ENCODE measurements around the gene SNX11. TPM values are rescaled to one million over a fixed set of nuclear protein-coding genes. Genes with fewer than 3 reads are reported as not detected.

SNX11 gene
- total RNA-seq, 1 experiment from 2014 or later: 28.1 TPM

DNA sequence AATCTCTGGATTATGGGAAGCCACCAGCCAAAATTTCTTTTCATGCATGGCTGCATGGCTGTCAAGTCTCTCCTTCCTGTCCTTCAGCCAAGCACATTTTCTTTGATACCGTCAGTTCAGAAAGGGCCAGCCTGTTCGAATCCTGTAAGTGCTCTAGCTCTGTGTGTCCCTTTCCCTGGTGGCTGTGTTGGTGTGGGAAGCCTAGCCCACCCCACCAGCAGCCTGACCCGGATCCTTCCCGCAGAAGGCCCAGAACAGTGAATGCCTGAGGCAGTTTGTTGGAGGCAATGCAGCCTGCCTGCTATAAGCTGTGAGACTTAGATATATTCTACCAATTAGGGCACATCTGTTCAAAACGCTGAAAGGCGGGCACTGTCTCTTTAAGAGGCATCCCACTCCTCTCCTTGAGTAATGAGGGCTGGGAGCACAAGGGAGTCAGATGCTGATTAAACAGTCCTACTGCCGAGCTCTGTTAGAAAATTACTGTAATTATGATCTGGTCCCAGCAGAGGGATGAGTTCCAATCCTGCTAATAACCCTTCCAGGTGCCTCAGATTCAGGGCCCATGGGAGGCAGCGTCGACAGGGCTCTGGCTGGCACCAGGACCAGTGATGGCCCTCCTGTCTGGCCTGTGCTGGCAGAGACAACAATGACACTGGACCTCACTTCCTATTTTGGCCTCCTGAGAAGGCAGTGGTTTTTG, 18.4 kb downstream of the SNX11 start:
- intact Hi-C loops (cut with micrococcal nuclease; ENCODE audit: unreplicated experiment) (loop anchor here (5.0 kb wide), 1 partner anchor 44 kb away; no protein-coding TSS in a partner anchor), in situ Hi-C loops (cut with HindIII; ENCODE audit: low pct_unique_long_range_greater_than_20kb, low sequenced_read_pairs) (no loop called here)
- no peak for TF ChIP-seq TCF7L2 (IDR thresholded peaks at IDR 0.05; ENCODE audit: low read depth, low read length)
- H3K9me3 ChIP-seq (ENCODE audit: control insufficient read depth, insufficient read depth, low read depth, low read length): no peaks in the 10 kb centered on the region
- POLR2A ChIA-PET: no interaction called here
- H3K27me3 ChIP-seq (ENCODE audit: control insufficient read depth, insufficient read depth, low read length): no peaks in the 10 kb centered on the region
- CTCF ChIA-PET: interaction anchor here (0.6 kb wide), 1 partner anchor 11 kb away, joined by 3 read pairs; no protein-coding TSS in a partner anchor
- ATAC-seq (no peak), DNase-seq (ENCODE audit: low read depth, low spot score) (no peak)
- peaks cover 13% of the 10 kb centered on the region for H3K4me1 ChIP-seq (ENCODE audit: control insufficient read depth, insufficient read depth, low read length)
- 0 out of 2 replicates have a peak, but pooled peaks cover 3% of the 10 kb centered on the region for H3K36me3 ChIP-seq (ENCODE audit: control insufficient read depth, insufficient read depth, low read length)
- BruUV-seq (replicated peaks): TSS peak; percentile 23
- no peak overlapping the region for H3K4me3 ChIP-seq (ENCODE audit: low read depth in 2 of 2, low read length in 2 of 2)
- no peak overlapping the region for H3K27ac ChIP-seq (ENCODE audit: low read length)

DNA sequence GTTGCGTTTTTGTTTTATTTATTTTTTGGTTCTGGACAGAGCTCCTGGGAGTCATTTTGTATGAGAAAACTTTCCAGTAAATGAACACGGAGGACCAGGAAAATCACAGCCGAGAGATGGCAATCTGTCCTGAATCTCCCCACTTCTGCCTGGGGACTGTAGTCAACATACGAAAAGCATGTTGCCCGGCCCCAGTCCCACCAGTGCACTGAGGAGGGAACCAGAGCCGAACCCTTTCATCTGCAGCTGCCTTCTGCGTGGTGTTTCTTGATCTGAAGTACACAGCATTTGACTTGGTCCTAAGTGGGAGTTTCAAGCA, 18.9 kb downstream of the SNX11 start:
- no peaks in the 10 kb centered on the region for H3K27me3 ChIP-seq (ENCODE audit: control insufficient read depth, insufficient read depth, low read length)
- intact Hi-C loops (cut with micrococcal nuclease; ENCODE audit: unreplicated experiment): loop anchor here (5.0 kb wide), 1 partner anchor 44 kb away; no protein-coding TSS in a partner anchor
- H3K27ac ChIP-seq (ENCODE audit: low read length): no peak overlapping the region
- CTCF ChIA-PET: interaction anchor here (0.6 kb wide), 1 partner anchor 10 kb away, joined by 3 read pairs; no protein-coding TSS in a partner anchor
- no TSS peak for BruUV-seq (replicated peaks)
- ATAC-seq: no peak
- in situ Hi-C loops (cut with HindIII; ENCODE audit: low pct_unique_long_range_greater_than_20kb, low sequenced_read_pairs): no loop called here
- H3K4me3 ChIP-seq (ENCODE audit: low read depth in 2 of 2, low read length in 2 of 2): no peak overlapping the region
- POLR2A ChIA-PET: no interaction called here
- no peak for TF ChIP-seq TCF7L2 (IDR thresholded peaks at IDR 0.05; ENCODE audit: low read depth, low read length)
- no peak for TF ChIP-seq POLR2AphosphoS5 (IDR thresholded peaks at IDR 0.05; ENCODE audit: low read depth, low read length)
- TF ChIP-seq, protein P1, sequence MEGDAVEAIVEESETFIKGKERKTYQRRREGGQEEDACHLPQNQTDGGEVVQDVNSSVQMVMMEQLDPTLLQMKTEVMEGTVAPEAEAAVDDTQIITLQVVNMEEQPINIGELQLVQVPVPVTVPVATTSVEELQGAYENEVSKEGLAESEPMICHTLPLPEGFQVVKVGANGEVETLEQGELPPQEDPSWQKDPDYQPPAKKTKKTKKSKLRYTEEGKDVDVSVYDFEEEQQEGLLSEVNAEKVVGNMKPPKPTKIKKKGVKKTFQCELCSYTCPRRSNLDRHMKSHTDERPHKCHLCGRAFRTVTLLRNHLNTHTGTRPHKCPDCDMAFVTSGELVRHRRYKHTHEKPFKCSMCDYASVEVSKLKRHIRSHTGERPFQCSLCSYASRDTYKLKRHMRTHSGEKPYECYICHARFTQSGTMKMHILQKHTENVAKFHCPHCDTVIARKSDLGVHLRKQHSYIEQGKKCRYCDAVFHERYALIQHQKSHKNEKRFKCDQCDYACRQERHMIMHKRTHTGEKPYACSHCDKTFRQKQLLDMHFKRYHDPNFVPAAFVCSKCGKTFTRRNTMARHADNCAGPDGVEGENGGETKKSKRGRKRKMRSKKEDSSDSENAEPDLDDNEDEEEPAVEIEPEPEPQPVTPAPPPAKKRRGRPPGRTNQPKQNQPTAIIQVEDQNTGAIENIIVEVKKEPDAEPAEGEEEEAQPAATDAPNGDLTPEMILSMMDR (IDR thresholded peaks at IDR 0.05): no peak
- no peak for TF ChIP-seq SIN3A (IDR thresholded peaks at IDR 0.05; ENCODE audit: borderline replicate concordance, insufficient read depth, low read depth, low read length)
- TF ChIP-seq, protein P2, sequence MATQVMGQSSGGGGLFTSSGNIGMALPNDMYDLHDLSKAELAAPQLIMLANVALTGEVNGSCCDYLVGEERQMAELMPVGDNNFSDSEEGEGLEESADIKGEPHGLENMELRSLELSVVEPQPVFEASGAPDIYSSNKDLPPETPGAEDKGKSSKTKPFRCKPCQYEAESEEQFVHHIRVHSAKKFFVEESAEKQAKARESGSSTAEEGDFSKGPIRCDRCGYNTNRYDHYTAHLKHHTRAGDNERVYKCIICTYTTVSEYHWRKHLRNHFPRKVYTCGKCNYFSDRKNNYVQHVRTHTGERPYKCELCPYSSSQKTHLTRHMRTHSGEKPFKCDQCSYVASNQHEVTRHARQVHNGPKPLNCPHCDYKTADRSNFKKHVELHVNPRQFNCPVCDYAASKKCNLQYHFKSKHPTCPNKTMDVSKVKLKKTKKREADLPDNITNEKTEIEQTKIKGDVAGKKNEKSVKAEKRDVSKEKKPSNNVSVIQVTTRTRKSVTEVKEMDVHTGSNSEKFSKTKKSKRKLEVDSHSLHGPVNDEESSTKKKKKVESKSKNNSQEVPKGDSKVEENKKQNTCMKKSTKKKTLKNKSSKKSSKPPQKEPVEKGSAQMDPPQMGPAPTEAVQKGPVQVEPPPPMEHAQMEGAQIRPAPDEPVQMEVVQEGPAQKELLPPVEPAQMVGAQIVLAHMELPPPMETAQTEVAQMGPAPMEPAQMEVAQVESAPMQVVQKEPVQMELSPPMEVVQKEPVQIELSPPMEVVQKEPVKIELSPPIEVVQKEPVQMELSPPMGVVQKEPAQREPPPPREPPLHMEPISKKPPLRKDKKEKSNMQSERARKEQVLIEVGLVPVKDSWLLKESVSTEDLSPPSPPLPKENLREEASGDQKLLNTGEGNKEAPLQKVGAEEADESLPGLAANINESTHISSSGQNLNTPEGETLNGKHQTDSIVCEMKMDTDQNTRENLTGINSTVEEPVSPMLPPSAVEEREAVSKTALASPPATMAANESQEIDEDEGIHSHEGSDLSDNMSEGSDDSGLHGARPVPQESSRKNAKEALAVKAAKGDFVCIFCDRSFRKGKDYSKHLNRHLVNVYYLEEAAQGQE (IDR thresholded peaks at IDR 0.05; ENCODE audit: insufficient read depth in 1 of 2, low read depth in 2 of 2, low read length in 1 of 2): no peak
- no peak for DNase-seq (ENCODE audit: low read depth, low spot score)
- peaks cover 13% of the 10 kb centered on the region for H3K4me1 ChIP-seq (ENCODE audit: control insufficient read depth, insufficient read depth, low read length)
- H3K36me3 ChIP-seq (ENCODE audit: control insufficient read depth, insufficient read depth, low read length): no peaks in the 10 kb centered on the region
- H3K9me3 ChIP-seq (ENCODE audit: control insufficient read depth, insufficient read depth, low read depth, low read length): no peaks in the 10 kb centered on the region

DNA sequence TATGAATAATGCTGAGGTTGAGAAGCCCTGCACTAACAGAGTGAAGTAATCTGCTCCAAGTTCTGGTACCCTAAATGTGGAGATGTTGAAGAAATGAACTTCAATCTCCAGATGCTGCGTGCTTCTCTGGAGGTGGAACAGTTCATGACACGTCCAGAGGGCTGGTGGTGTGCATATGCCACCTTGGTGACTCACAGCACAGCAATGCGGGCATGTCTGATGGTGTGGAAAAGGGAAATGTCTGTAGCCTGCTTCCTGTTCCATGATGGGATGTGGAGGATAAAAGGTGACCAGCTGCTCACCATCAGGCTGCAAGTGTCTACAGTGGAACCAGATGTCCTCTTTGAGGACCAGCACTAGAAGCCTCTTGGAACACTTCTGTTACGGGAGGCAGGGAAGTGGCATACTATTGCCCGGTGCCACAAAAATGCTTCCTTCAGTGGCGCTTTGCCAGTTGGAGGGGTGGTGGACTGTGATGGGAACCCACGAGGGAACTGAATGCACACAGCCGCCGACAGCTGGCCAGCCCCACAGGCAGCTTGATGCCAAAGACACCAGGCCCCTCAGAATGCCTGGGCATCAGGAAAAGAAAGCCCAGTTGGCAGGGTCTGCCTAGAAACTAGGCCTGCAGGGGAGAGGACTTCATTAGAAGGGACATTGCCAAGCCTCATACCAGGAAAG, 19.9 kb downstream of the SNX11 start:
- H3K27me3 ChIP-seq (ENCODE audit: control insufficient read depth, insufficient read depth, low read length): no peaks in the 10 kb centered on the region
- H3K27ac ChIP-seq (ENCODE audit: low read length): no peak overlapping the region
- peaks cover 13% of the 10 kb centered on the region for H3K4me1 ChIP-seq (ENCODE audit: control insufficient read depth, insufficient read depth, low read length)
- no peaks in the 10 kb centered on the region for H3K9me3 ChIP-seq (ENCODE audit: control insufficient read depth, insufficient read depth, low read depth, low read length)
- CTCF ChIA-PET: no interaction called here
- POLR2A ChIA-PET: no interaction called here
- in situ Hi-C loops (cut with HindIII; ENCODE audit: low pct_unique_long_range_greater_than_20kb, low sequenced_read_pairs): no loop called here
- H3K36me3 ChIP-seq (ENCODE audit: control insufficient read depth, insufficient read depth, low read length): no peaks in the 10 kb centered on the region
- no TSS peak for BruUV-seq (replicated peaks)
- H3K4me3 ChIP-seq (ENCODE audit: low read depth in 2 of 2, low read length in 2 of 2): no peak overlapping the region
- TF ChIP-seq, protein P2 (IDR thresholded peaks at IDR 0.05; ENCODE audit: insufficient read depth in 1 of 2, low read depth in 2 of 2, low read length in 1 of 2): no peak
- TF ChIP-seq POLR2AphosphoS5 (IDR thresholded peaks at IDR 0.05; ENCODE audit: low read depth, low read length) (no peak), TCF7L2 (IDR thresholded peaks at IDR 0.05; ENCODE audit: low read depth, low read length) (no peak), SIN3A (IDR thresholded peaks at IDR 0.05; ENCODE audit: borderline replicate concordance, insufficient read depth, low read depth, low read length) (no peak)
- TF ChIP-seq, protein P1 (IDR thresholded peaks at IDR 0.05): no peak
- intact Hi-C loops (cut with micrococcal nuclease; ENCODE audit: unreplicated experiment): loop anchor here (1.0 to 5.0 kb wide), 2 partner anchors 32 to 45 kb away; no protein-coding TSS in a partner anchor
- DNase-seq (ENCODE audit: low read depth, low spot score) (no peak), ATAC-seq (peak; percentile 76)
